HG03095 (cell line): ENCODE data around the gene HCN3.
"Not testable (repeated sequence)": the region's sequence is repeated elsewhere in the genome, so short reads cannot be mapped to it uniquely, and the experiment has no call there.

Experiments used
- ATAC-seq: cut with Tn5 transposase; IDR thresholded peaks from one replicate; pipeline ENCODE4 v1.9.1; 2021; ENCODE audit warnings: moderate library complexity; ENCODE audit not compliant: unreplicated experiment

HCN3 gene

DNA sequence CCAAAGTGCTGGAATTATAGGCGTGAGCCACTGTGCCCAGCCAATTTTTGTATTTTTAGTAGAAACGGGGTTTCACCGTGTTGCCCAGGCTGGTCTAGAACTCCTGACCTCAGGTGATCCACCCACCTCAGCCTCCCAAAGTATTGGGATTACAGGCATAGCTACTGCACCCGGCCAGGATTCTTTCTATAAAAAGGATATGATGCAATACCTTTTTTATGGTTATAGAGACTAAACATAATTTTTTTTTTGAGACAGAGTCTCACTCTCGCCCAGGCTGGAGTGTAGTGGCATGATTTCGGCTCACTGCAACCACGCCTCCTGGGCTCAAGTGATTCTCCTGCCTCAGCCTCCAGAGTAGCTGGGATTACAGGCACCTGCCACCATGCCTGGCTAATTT, 51.6 kb downstream of the HCN3 start:
- not testable (repeated sequence) for ATAC-seq

DNA sequence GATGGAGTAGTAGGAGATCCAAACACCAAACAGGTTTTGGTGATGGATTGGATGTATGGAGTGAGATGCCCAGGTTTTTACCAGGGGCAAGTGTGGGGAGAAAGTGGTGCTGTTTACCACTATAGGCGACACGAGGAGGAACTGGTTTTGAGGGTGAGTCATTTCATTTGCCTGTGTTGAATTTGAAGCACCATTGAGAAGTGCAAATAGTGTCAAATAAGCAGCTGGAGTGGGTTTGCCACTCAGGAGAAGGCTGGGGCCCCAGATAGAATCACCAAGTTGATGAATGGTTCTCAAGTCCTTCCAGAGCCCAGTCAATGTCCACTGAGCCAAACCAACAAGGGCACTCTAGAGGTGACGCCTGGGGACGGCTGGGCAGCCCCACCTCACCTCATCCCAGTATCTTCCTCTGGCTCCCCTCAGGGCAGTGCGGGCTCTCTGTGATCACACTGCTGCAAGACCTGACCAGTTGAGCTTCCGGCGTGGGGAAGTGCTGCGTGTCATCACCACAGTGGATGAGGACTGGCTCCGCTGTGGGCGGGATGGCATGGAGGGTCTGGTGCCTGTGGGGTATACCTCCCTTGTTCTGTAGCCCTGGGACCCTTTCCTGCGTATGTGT, 52.8 kb downstream of the HCN3 start:
- no peak for ATAC-seq

DNA sequence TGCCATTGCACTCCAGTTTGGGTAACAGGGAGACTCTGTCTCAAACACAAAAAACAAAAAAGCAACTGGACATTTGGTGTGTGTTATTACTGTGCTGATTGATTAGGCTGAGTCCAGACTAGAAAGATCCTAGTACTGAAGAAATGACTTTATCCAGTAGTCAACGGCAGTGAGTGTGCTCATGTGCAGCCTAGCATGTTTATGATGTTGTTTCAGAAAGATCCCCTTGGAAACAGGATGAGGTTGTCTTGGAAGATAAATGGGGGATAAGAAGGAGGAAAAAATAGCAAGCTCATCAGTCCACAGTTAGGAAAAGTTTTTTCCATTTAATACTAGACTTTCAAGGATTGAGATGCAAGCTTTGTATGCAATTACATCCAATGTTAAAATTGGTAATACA, 57.7 kb downstream of the HCN3 start:
- ATAC-seq = no peak
